PC-9 (cell line): ENCODE results near the gene MAPK8IP3. TPM values are rescaled to one million over a fixed set of nuclear protein-coding genes. Genes with fewer than 3 reads are reported as not detected.

ENCODE experiments used
- BruUV-seq: library from RNA; stranded (reverse); fragments of 400-500 nt; replicated peaks from 2 replicates; lab custom pipeline; 2021; lab: Mats Ljungman, UMichigan
- CTCF ChIA-PET: fragments of 300-600 bp; sonication (Branson Sonifier 250); formaldehyde crosslinking; loops from one replicate; lab custom pipeline; 2022; ENCODE audit warnings: antibody characterized with exemption; lab: Charles Lee
- POLR2A ChIA-PET: fragments of 300-600 bp; sonication (Branson Sonifier 250); formaldehyde crosslinking; loops from one replicate; lab custom pipeline; 2022; ENCODE audit warnings: antibody characterized with exemption; ENCODE audit not compliant: unreplicated experiment; lab: Charles Lee
- DNase-seq, 2 experiments: peaks; one replicate each; pipeline versions ENCODE4 v3.0.0 to v3.0.0-alpha.2; 2015 to 2022; ENCODE audit warnings: mixed read lengths in 1 of 2
- H2AFZ ChIP-seq: fragments of 200-600 bp; sonication (generic); 2 replicates; pipeline ENCODE4 v1.8.1; 2017; ENCODE audit warnings: antibody characterized with exemption
- H3F3A ChIP-seq: fragments of 200-600 bp; sonication (generic); 2 replicates; pipeline ENCODE4 v1.8.1; 2017; ENCODE audit warnings: antibody characterized with exemption, mild to moderate bottlenecking, low read depth; ENCODE audit not compliant: insufficient read depth
- H3K27ac ChIP-seq: fragments of 200-600 bp; sonication (generic); 2 replicates; pipeline ENCODE4 v1.6.1; 2016; ENCODE audit warnings: mixed run types
- H3K27me3 ChIP-seq: fragments of 200-600 bp; sonication (generic); 2 replicates; pipeline ENCODE4 v1.6.1; 2016; ENCODE audit warnings: low read depth, mixed run types; ENCODE audit not compliant: insufficient read depth
- H3K36me3 ChIP-seq: fragments of 200-600 bp; sonication (generic); 2 replicates; pipeline ENCODE4 v1.6.1; 2016; ENCODE audit warnings: low read depth, mixed run types
- H3K4me1 ChIP-seq: fragments of 200-600 bp; sonication (generic); replicated peaks from 2 replicates; pipeline ENCODE4 v1.6.1; 2016; ENCODE audit warnings: mixed run types; ENCODE audit not compliant: insufficient read depth
- H3K4me2 ChIP-seq: fragments of 200-600 bp; sonication (generic); 2 replicates; pipeline ENCODE4 v1.6.1; 2017; ENCODE audit warnings: mixed run types
- H3K4me3 ChIP-seq: fragments of 200-600 bp; sonication (generic); 2 replicates; pipeline ENCODE4 v1.6.1; 2016; ENCODE audit warnings: mixed run types
- H3K79me2 ChIP-seq: fragments of 200-600 bp; sonication (generic); 2 replicates; pipeline ENCODE4 v1.6.1; 2017; ENCODE audit warnings: low read depth, mixed run types
- H3K9me2 ChIP-seq: fragments of 200-600 bp; sonication (generic); 2 replicates; pipeline ENCODE4 v1.8.1; 2017; ENCODE audit warnings: mild to moderate bottlenecking; ENCODE audit not compliant: insufficient read depth
- H3K9me3 ChIP-seq: fragments of 200-600 bp; sonication (generic); 2 replicates; pipeline ENCODE4 v1.8.1; 2016; ENCODE audit warnings: low read depth; ENCODE audit not compliant: insufficient read depth
- H4K20me1 ChIP-seq: fragments of 200-600 bp; sonication (generic); 2 replicates; pipeline ENCODE4 v1.8.1; 2017; ENCODE audit not compliant: insufficient read depth
- CTCF ChIP-seq: fragments of 200-600 bp; sonication (generic); conservative IDR thresholded peaks from 2 replicates; pipeline ENCODE4 v1.6.1; 2017; ENCODE audit warnings: mixed run types, antibody characterized with exemption, mild to moderate bottlenecking, moderate library complexity
- EZH2 ChIP-seq: fragments of 200-600 bp; sonication (generic); IDR thresholded peaks from 2 replicates; pipeline ENCODE4 v1.8.0; 2017; ENCODE audit warnings: antibody characterized with exemption, low read depth
- intact Hi-C: fragments of 100-400 bp; cut with micrococcal nuclease; formaldehyde crosslinking; loops from one replicate; pipeline ENCODE4 v1.10.0; 2022; ENCODE audit not compliant: unreplicated experiment
- total RNA-seq: library from RNA; stranded (reverse); gene quantifications from 2 replicates; pipeline ENCODE4 v1.2.3, GENCODE V29; 2021

MAPK8IP3 gene
- total RNA-seq, 1 experiment from 2014 or later = 125 TPM

GRCh38 chr16:1754204-1754603 is 48.2 kb downstream of the MAPK8IP3 start:
- H3K4me3 ChIP-seq = no peak overlapping the region
- POLR2A ChIA-PET = no interaction called here
- no peak overlapping the region for H3K4me2 ChIP-seq
- no peaks in the 10 kb centered on the region for H3K79me2 ChIP-seq
- DNase-seq = no peak
- H4K20me1 ChIP-seq = no peaks in the 10 kb centered on the region; the same call in 1 of the 2 replicates
- no peak for TF ChIP-seq EZH2
- TF ChIP-seq CTCF = no peak
- CTCF ChIA-PET = no interaction called here
- H2AFZ ChIP-seq = no peak overlapping the region
- H3K9me2 ChIP-seq = no peaks in the 10 kb centered on the region
- H3K27me3 ChIP-seq = no peaks in the 10 kb centered on the region
- no peak overlapping the region for H3K27ac ChIP-seq
- H3K4me1 ChIP-seq = no peaks in the 10 kb centered on the region
- H3K36me3 ChIP-seq = no peaks in the 10 kb centered on the region; the same call in none of the 2 replicates
- no peaks in the 10 kb centered on the region; the same call in 1 of the 2 replicates for H3F3A ChIP-seq
- BruUV-seq = no TSS peak
- intact Hi-C loops = no loop called here
- no peaks in the 10 kb centered on the region for H3K9me3 ChIP-seq

GRCh38 chr16:1757714-1758461 is 51.9 kb downstream of the MAPK8IP3 start:
- no peaks in the 10 kb centered on the region; the same call in 1 of the 2 replicates for H4K20me1 ChIP-seq
- H3K4me2 ChIP-seq = no peak overlapping the region
- H3K9me3 ChIP-seq = no peaks in the 10 kb centered on the region
- DNase-seq = no peak
- no peak overlapping the region for H3K27ac ChIP-seq
- no peaks in the 10 kb centered on the region; the same call in 1 of the 2 replicates for H3F3A ChIP-seq
- ChIA-PET CTCF (no interaction called here), POLR2A (no interaction called here)
- no TSS peak for BruUV-seq
- H2AFZ ChIP-seq = no peak overlapping the region
- TF ChIP-seq CTCF (no peak), EZH2 (no peak)
- H3K4me1 ChIP-seq = no peaks in the 10 kb centered on the region
- H3K79me2 ChIP-seq = no peaks in the 10 kb centered on the region
- no peaks in the 10 kb centered on the region for H3K9me2 ChIP-seq
- H3K36me3 ChIP-seq = no peaks in the 10 kb centered on the region; the same call in none of the 2 replicates
- intact Hi-C loops = no loop called here
- no peaks in the 10 kb centered on the region for H3K27me3 ChIP-seq
- H3K4me3 ChIP-seq = no peak overlapping the region

- TF ChIP-seq EZH2 = no peak
- no peak for TF ChIP-seq CTCF
- no peak for DNase-seq
- BruUV-seq = no TSS peak
- Histone ChIP-seq H3K27ac (no peak overlapping the region), H3K79me2 (no peaks in the 10 kb centered on the region), H3K4me2 (no peak overlapping the region), H3K9me2 (no peaks in the 10 kb centered on the region), H4K20me1 (no peaks in the 10 kb centered on the region; the same call in 1 of the 2 replicates), H3K27me3 (no peaks in the 10 kb centered on the region), H3K4me1 (no peaks in the 10 kb centered on the region), H2AFZ (no peak overlapping the region), H3K9me3 (no peaks in the 10 kb centered on the region), H3F3A (no peaks in the 10 kb centered on the region; the same call in 1 of the 2 replicates), H3K36me3 (no peaks in the 10 kb centered on the region; the same call in none of the 2 replicates), H3K4me3 (no peak overlapping the region)
- intact Hi-C loops = no loop called here
- ChIA-PET POLR2A (interaction anchor here (0.5 kb wide), 1 partner anchor 47 kb away, joined by 7 read pairs; no protein-coding TSS in a partner anchor), CTCF (no interaction called here)
Observed at GRCh38 chr16:1758923-1759322, 52.9 kb downstream of the MAPK8IP3 start.
